Mucosa of descending colon (tissue), 3 donors: ENCODE data around the gene ZNF335. TPM values are rescaled to one million over a fixed set of nuclear protein-coding genes. Genes with fewer than 3 reads are reported as not detected.
"Not testable (repeated sequence)": the region's sequence is repeated elsewhere in the genome, so short reads cannot be mapped to it uniquely, and the experiment has no call there.

Experiments used
- ATAC-seq: fragments of 200-7000 bp; cut with Tn5 transposase; one replicate; pipeline ENCODE4 v1.9.1; 2020; ENCODE audit warnings: mild to moderate bottlenecking, moderate library complexity
- DNase-seq, 3 donors: peaks; one replicate each; pipeline ENCODE4 v3.0.0-alpha.2; 2020
- H3K36me3 ChIP-seq: fragments of 200-600 bp; one replicate; pipeline ENCODE4 v1.8.0; 2021; ENCODE audit warnings: low read depth, mild to moderate bottlenecking
- H3K4me1 ChIP-seq: fragments of 200-600 bp; one replicate; pipeline ENCODE4 v1.8.0; 2021; ENCODE audit warnings: low read depth, mild to moderate bottlenecking
- H3K4me3 ChIP-seq: fragments of 200-600 bp; one replicate; pipeline ENCODE4 v1.8.0; 2021; ENCODE audit warnings: mild to moderate bottlenecking
- H3K9me3 ChIP-seq: fragments of 200-600 bp; one replicate; pipeline ENCODE4 v1.8.0; 2021; ENCODE audit warnings: mild to moderate bottlenecking
- intact Hi-C, 2 donors: fragments of 100-400 bp; cut with DNase I in 1 of 2; cut with micrococcal nuclease in 1 of 2; formaldehyde crosslinking; loops; one replicate each; pipeline versions ENCODE4 v1.11.0 to v1.11.1; 2022; cut with DNase I, micrococcal nuclease
- total RNA-seq, 3 donors: library from RNA; stranded (reverse); fragmentation: NEBNext Ultra II Directional in 2 of 3; extraction: Animal tissue kit (Norgen Biotek cat#: 25700) in 2 of 3; gene quantifications; one replicate each; pipeline versions ENCODE4 v1.2.1 to v1.2.4, GENCODE V29; 2021 to 2023
- TF ChIP-seq, protein P1 (sequence below): fragments of 200-600 bp; IDR thresholded peaks from one replicate; pipeline ENCODE4 v1.8.0; 2022; ENCODE audit warnings: antibody characterized with exemption, mild to moderate bottlenecking
- donor health status: DM: no; HTN: no; CAD: no; lungs with moderate emphysema.
- donor health status: DM: no; HTN: no; CAD: no.
- donor health status: DM: no; HTN: yes; CAD: no.

ZNF335 gene
- total RNA-seq, 3 donors from 2014 or later, result 19.1 to 22.7 (median 20.1) TPM

DNA sequence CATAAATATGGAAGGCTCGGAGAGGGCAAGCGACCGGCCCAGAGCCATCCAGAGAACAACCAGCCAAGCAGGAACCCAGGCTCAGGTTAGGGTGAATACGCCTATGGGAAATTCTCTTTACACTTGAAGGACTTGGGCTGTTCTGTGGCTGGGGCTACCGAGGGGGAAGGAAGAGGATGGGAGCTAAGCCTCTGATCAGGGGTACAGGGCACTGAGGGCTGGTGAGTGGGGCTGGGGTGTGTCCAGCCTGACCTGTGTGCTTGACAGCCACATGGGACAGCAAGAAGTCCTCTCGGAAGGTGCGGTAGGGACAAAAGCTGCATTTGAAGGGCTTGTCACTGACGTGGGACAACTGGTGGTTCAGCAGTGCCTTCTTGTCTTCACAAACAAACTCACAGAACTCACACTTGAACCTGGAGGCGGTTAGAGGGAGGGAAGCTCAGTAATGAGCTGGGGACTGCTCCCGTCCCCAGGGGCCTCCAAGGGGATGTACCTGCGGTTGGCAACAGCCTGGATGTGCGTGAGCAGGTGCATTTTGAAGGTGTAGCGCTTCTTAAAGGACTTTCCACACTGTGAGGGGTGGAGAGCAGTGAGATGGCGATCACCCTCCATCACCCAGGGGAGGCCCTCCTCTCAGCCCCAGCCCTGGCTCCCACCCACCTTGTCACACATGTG lies 11.9 kb downstream of the ZNF335 start:
- DNase-seq, result no peak
- Histone ChIP-seq H3K9me3 (no peaks in the 10 kb centered on the region), H3K36me3 (peaks cover 22% of the 10 kb centered on the region), H3K4me1 (no peaks in the 10 kb centered on the region), H3K4me3 (no peak overlapping the region)
- ATAC-seq, result no peak
- TF ChIP-seq, protein P1, sequence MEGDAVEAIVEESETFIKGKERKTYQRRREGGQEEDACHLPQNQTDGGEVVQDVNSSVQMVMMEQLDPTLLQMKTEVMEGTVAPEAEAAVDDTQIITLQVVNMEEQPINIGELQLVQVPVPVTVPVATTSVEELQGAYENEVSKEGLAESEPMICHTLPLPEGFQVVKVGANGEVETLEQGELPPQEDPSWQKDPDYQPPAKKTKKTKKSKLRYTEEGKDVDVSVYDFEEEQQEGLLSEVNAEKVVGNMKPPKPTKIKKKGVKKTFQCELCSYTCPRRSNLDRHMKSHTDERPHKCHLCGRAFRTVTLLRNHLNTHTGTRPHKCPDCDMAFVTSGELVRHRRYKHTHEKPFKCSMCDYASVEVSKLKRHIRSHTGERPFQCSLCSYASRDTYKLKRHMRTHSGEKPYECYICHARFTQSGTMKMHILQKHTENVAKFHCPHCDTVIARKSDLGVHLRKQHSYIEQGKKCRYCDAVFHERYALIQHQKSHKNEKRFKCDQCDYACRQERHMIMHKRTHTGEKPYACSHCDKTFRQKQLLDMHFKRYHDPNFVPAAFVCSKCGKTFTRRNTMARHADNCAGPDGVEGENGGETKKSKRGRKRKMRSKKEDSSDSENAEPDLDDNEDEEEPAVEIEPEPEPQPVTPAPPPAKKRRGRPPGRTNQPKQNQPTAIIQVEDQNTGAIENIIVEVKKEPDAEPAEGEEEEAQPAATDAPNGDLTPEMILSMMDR, result no peak
- intact Hi-C loops, result no loop called here

DNA sequence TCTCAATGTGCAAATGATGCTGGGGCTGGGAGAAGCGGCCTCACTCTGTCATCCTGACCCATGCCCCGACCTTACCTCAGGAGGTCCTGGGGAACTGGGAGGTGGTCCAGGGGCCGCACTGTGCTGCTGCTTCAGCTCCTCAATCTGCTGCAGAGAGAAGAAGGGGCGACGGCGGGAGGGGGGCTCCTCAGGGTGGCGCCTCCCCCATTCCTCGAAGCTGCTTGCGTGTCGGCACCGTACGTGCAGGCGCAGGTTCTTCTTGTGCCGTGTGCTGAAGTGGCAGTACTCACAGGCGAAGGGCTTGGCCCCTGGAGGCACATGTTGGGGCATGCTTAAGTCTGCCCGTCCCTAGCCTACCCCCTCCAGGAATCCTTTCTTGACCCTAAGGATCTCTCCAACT lies 12.9 kb downstream of the ZNF335 start:
- DNase-seq (no peak), ATAC-seq (no peak)
- H3K4me3 ChIP-seq, result no peak overlapping the region
- no peaks in the 10 kb centered on the region for H3K9me3 ChIP-seq
- TF ChIP-seq, protein P1, result no peak
- peaks cover 22% of the 10 kb centered on the region for H3K36me3 ChIP-seq
- intact Hi-C loops, result no loop called here
- no peaks in the 10 kb centered on the region for H3K4me1 ChIP-seq

DNA sequence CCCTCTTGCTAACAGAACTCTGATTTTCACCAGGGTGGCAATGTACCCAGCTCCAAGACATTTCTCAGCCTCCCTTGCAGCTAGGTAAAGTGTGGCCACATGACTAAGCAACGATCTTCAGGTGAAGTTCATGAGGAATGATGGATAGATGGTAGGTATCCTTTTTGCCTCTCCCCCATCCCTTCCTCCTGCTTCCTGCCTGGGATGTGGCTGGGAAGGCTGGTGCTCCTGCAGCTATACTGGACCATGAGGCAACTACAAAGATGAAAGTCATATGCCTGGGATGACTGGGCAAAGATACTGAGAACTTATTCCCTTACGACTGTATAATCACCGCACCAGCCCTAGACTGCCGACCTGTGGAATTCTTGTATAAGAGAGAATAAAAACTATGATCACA lies 13.4 kb downstream of the ZNF335 start:
- intact Hi-C loops, result no loop called here
- TF ChIP-seq, protein P1, result no peak
- Histone ChIP-seq H3K4me3 (no peak overlapping the region), H3K4me1 (no peaks in the 10 kb centered on the region), H3K9me3 (no peaks in the 10 kb centered on the region), H3K36me3 (peaks cover 22% of the 10 kb centered on the region)
- ATAC-seq (no peak), DNase-seq (no peak)

DNA sequence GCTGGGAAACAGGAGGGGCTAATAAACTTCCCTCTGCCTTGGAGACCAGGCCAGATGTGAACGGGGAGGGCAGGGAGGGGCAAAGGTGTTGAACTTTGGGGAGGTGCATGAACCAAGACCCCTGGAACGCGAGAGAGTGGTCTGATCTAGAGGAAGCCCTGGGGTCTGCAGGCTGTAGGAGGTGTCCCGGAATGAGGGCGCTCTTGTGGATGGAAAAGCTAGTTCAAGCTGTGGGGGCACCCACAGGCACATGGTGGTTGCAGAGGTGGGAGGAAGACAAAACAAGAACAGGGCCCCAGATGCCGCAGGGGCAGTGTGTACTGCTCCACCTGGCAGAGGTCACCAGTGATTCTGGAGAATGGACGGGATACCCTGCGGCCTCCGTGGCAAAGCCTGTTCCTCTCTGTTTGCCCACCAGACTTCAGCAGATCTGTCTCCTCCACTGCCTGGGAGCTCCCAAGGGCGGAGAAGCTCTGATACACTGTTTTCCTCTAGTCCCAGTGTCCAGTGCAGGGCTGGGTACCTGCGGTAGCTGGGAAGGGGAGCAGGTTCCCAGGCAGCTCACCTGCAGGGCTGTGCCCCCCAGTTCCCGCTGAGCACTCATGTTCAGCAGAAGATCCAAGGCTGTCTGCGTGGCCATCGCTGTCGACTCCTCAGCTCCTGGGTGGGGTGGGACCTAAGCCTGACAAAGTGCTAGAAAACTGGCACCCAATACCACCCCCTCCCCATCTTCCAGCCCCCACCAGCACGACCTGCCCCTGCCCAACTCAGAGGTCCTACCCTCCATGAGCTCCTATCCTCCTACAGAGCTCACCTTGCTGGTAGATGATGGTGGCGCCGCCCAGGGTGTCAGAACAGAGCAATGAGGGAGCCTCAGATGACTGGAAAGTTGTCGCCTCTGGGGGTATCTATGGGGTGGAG lies 14.7 kb downstream of the ZNF335 start:
- Histone ChIP-seq H3K9me3 (no peaks in the 10 kb centered on the region), H3K4me1 (no peaks in the 10 kb centered on the region), H3K4me3 (no peak overlapping the region), H3K36me3 (peaks cover 23% of the 10 kb centered on the region)
- intact Hi-C loops, result no loop called here
- DNase-seq (peak in 1 of 3 donors; percentile 27), ATAC-seq (no peak)
- TF ChIP-seq, protein P1, result no peak

DNA sequence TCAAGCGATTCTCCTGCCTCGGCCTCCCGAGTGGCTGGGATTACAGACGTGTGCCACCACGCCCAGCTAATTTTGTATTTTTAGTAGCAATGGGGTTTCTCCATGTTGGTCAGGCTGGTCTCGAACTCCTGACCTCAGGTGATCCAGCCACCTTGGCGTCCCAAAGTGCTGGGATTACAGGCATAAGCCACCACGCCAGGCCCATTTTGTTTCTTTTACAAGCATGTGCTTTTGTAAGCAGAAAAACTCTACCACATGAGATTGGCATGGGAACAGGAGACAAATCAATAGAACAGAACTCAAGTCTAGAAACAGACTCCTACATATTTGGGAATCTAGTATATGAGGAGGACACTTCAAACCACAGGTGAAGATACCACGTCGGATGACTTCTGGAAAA lies 15.7 kb downstream of the ZNF335 start:
- ATAC-seq, intact Hi-C loops: not testable (repeated sequence)
- peak in 1 of 3 donors; percentile 25 for DNase-seq

DNA sequence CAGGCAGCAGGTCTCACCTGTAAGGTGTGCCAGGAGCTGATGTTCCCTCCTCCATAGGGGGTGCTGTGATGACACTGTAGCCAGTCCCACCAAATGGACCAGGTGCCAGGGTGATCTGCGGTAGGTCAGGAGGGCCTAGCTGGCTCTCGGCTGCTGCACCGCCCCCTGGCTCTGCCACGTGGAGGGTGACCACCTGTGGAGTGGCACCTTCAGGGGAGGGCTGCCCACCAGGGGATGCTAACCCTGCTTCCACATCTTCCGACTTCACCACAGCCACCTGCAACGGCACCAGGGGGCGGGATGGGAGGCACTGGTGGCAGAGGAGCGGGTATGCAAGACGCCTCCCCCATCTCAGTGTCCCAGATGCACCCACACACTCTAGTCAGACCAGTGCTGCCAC lies 18.3 kb downstream of the ZNF335 start:
- no peaks in the 10 kb centered on the region for H3K9me3 ChIP-seq
- peak in 1 of 3 donors; percentile 38 for DNase-seq
- H3K36me3 ChIP-seq, result peaks cover 12% of the 10 kb centered on the region
- H3K4me1 ChIP-seq, result no peaks in the 10 kb centered on the region
- H3K4me3 ChIP-seq, result no peak overlapping the region
- TF ChIP-seq, protein P1, result no peak
- intact Hi-C loops, result no loop called here
- ATAC-seq, result no peak

More for the DNA sequence above, 15.7 kb downstream of the ZNF335 start:
- not testable (repeated sequence) for H3K4me1 ChIP-seq, H3K4me3 ChIP-seq, H3K9me3 ChIP-seq
- H3K36me3 ChIP-seq, result peaks cover 32% of the 10 kb centered on the region
